Ecto neural progenitor cell (in vitro differentiated cells): ENCODE results near the gene KMT2E.
"Not testable (repeated sequence)": the region's sequence is repeated elsewhere in the genome, so short reads cannot be mapped to it uniquely, and the experiment has no call there.

Experiments
- DNase-seq: peaks from one replicate; pipeline ENCODE4 v3.0.0-alpha.2; 2018; ENCODE audit warnings: low spot score

The KMT2E gene

GRCh38 chr7:105013816-105014692, at the start of gene KMT2E:
Gene KMT2E, plus strand, starts transcription at chr7:105014205. Its CDS starts 26,748 bp downstream, at chr7:105040953.
- peak; percentile 94 for DNase-seq

- DNase-seq: no peak
These were observed 49.3 kb upstream of the KMT2E start for GRCh38 chr7:104964626-104965236.

GRCh38 chr7:104966022-104966421, 48.0 kb upstream of the KMT2E start:
- DNase-seq: no peak

GRCh38 chr7:104967088-104967487, 46.9 kb upstream of the KMT2E start:
- DNase-seq: no peak

- no peak for DNase-seq
These were observed 46.4 kb upstream of the KMT2E start for GRCh38 chr7:104967595-104967994.

GRCh38 chr7:104968648-104969047, 45.4 kb upstream of the KMT2E start:
- no peak for DNase-seq

GRCh38 chr7:104969183-104969582, 44.8 kb upstream of the KMT2E start:
- DNase-seq: no peak

- DNase-seq: no peak
These were observed 42.5 kb upstream of the KMT2E start for GRCh38 chr7:104971290-104972071.

- no peak for DNase-seq
These were observed 41.5 kb upstream of the KMT2E start for GRCh38 chr7:104972500-104972899.

- DNase-seq: no peak
These were observed 40.8 kb upstream of the KMT2E start for GRCh38 chr7:104973227-104973626.

GRCh38 chr7:104973909-104974415, 40.0 kb upstream of the KMT2E start:
- no peak for DNase-seq

- not testable (repeated sequence) for DNase-seq
These were observed 38.5 kb upstream of the KMT2E start for GRCh38 chr7:104975553-104975952.

- no peak for DNase-seq
These were observed 36.9 kb upstream of the KMT2E start for GRCh38 chr7:104976966-104977636.

GRCh38 chr7:104978460-104978859, 35.5 kb upstream of the KMT2E start:
- no peak for DNase-seq

- no peak for DNase-seq
These were observed 34.7 kb upstream of the KMT2E start for GRCh38 chr7:104979167-104979841.

- no peak for DNase-seq
These were observed 33.6 kb upstream of the KMT2E start for GRCh38 chr7:104980440-104980839.

- no peak for DNase-seq
These were observed 32.9 kb upstream of the KMT2E start for GRCh38 chr7:104980841-104981671.

- no peak for DNase-seq
These were observed 32.4 kb upstream of the KMT2E start for GRCh38 chr7:104981672-104982037.

- no peak for DNase-seq
These were observed 31.5 kb upstream of the KMT2E start for GRCh38 chr7:104982308-104983075.
